Right hindlimb (tissue), 1 donor: ENCODE data around the gene CORO6.
A peak's percentile ranks its signal among the peaks of the same experiment; 100 is the strongest.
"Not testable (repeated sequence)": the region's sequence is repeated elsewhere in the genome, so short reads cannot be mapped to it uniquely, and the experiment has no call there.

Experiments
- DNase-seq: peaks from one replicate; pipeline ENCODE4 v3.0.0-alpha.2; 2018

CORO6 gene

DNA sequence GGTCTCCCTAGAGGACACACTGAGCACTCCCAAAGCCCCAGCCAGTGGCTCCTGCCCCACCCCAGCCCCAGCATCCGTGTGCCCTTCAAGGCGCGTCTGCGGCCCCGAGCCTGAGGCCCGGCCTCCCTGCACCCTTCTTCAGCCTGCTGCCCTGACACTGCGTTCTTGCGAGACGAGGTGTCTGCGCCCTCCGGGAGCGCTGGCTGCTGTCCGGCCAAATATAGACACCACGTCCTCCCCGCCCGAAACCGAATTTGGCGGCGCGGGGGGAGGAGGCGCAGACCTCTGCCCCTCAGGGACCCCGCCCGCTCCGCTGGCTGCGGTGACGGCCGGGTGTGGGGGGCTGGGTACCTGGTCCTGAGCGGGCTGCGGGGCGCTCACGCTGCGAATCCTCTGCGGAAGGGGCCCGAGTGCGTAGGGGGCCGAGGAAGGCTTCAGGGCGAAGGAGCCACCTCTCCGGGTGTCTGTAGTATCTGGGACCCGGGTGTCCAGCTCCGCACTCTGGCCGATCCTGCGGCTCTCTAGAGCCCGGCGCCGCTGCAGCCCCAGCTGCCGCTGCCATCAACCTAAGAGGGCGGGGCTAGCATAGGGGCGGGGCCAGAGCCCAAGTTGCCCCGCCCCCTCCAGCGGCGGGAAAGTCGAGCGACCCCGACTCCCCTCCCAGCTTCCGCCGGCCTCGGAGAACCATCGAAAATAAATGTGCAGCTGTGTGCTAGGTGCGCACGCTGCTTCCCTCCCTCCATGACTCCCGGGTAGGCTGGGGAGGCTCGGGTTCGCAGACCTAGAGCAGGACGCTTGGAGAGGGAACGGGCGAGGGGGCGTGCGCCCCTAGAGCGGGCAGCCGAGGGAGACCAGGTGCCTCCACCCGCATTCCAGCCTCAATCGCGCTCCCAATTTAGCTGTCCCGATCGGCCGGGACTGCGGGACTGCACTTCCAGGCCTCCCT, at the start of gene CORO6:
Gene CORO6, minus strand, starts transcription at position 576 of the 946 bp plus-strand sequence. CDS start 1,491 bp downstream, outside the sequence.
- peak; percentile 77 for DNase-seq

DNA sequence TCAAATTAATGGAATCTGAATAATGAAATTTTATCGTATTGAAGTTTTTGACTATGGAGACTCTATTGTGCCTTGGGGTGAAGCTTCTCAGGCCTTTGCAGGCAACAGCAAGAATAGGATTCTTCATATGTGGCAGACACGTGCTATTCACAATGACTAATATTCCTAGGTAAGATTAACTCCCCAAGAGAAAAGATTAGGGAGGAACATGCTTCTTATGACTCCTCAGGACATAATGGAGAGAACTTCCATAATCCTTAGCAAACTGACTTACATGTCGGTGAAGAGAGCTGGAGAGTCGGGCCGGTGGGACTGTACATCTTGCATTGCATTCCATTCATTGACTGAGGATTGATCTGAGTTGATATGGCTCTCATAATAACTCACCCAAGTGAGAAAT, 48.9 kb upstream of the CORO6 start:
- DNase-seq = no peak

GRCh38 chr17:29669266-29669665, 46.6 kb upstream of the CORO6 start:
- DNase-seq = no peak

DNA sequence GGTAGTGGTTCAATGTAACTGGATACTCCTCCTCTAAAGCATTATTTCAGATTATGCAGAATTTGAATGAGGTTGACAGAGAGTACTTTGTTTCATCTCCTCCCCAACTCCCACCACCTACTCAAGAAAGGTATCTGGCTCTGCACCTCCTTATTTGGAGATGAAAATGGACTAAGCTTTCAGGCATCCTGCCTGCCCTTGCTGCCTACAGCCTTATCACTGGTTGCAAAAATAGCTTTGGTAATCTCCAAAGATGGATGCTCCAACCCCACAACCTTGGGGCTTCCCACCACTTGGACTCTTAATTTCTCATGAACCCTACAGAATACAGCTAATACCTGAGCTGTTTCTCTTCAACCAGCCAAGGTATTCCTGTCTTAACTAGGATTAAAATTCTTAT, 45.3 kb upstream of the CORO6 start:
- DNase-seq = no peak

DNA sequence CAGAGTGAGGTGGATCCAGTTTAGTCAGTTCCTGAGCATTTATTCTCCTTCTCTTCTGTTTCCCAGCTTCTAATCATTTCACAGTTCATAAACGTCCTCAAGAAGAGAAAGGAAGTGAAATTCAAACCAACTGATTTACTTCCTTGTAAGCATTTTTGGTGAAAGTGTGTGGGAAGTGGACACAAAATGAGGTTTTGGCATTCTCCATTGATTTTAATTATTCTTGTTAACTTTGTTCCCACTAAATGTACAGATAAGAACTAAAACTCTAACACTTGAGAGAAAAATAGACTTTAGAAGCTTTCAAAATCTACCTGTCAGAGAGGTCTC, 42.7 kb upstream of the CORO6 start:
- DNase-seq = no peak

DNA sequence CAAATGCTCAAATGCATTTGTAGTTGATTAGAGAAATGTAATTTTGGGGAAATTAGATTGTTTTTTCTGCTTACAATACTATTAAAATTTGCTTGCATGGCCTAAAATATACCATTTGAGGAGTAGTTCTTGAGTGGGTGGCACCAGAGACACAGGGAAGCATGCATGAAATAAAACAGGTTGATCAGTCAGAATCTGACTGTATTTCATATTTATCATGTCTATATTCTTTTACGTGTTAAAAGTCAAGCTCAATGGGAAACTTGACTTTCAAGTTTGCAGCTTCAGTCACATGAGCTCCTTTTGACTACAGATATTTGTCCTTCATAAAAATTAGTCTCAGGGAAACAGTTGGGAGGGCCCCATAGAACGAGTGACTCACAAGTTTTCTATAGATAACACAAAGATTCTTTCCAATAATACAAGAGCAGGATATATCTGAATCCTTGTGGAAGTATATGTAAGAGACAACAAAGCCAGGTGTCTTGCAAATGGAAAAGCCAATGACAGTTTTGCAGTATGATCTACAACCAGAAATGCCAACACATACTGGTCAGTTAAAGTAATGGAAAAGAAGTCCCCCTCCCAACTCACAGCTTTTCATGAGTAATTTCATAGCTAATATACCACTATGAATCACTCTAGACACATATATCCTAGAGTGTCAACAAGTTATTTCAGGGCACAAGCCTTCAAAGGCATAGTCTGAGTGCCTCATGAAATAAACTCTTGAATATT, 42.2 kb upstream of the CORO6 start:
- DNase-seq = no peak

DNA sequence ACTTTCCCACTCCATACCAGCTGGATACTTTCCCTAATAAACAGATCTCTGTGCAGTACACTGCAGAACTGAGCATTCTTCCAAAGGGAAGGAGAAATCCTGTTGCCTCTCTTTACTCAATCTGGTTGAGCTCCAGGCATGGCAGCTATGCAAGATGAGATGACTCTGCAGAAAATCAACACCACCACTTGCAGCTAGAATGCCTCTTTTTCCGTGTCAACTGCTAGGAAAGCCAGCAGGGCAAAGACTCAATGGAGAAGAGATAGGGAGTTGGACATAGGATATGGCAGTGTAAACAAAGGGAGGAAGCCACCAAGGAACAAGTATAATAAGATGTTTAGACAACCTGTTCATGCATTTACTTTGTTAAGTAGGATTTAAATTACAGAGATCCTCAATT, 40.4 kb upstream of the CORO6 start:
- DNase-seq = no peak

- DNase-seq = no peak
These were observed 38.5 kb upstream of the CORO6 start for GRCh38 chr17:29661213-29661612.

- DNase-seq = no peak
These were observed 36.4 kb upstream of the CORO6 start for GRCh38 chr17:29659155-29659554.

DNA sequence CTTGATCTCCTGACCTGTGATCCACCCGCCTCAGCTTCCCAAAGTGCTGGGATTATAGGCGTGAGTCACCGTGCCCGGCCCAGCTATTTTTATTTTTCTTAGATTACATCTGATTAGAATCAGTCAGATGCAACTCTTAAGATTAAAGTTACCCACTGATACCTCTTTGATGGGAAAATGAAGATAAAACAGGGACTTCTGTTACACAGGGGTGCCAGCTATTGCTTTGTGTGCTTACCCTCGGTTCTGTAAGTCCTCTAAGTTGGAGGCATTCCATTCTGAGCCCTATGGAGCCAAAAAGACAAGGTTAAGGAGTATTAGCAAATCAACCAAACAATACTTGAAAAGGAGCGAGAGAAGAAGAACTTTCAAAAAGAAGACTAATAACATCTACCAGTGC, 32.6 kb upstream of the CORO6 start:
- no peak for DNase-seq

DNA sequence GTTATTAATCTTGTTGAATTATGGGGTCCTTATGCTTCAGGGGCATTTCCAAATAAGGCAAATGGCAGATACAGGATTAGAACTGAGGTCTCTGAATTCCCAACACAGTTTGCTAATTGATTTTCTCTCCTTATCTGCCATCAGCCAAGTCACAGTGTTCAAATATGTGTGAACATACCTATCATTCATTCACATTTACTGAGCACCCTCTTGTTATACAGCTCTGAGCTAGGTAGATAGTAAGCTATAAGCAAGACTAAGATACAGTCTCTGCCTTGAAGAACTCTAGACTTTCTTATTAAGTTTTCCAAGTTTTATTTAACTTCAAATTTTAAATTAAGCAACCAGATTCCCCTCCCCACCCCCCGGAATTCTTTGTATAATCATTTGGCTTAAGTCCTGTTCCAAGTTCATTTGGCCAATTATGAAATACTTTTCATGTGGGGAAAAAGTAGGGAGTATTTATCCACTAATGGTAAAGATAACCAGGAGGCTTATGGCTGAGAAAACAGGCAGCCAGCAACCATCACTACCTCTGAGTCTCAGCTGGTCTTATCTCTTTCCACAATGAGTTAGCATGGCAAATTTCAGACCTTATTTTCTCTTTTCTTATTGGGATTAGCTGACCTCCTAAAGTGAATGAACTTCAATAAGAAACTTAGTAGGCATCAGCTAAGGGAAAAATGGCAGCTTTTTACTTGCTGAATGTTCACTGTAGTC, 31.4 kb upstream of the CORO6 start:
- DNase-seq = no peak

DNA sequence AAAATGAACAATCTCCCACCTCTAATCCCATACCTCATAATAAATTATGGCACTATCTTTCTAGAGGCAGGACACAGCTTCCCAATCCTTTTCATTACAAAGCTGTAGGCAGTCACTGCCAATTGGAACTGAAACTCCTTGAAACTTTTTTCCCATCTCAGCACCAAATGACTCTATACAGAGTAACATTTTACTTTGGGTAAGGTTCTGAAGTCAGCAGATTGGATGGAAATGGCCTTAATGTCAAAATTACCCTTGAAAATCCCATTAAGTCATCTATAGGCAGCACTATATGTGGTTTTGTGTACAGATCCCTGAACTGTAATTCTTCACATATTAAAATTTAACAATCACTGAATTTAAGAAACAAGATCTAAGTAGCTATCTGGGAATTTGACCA, 30.3 kb upstream of the CORO6 start:
- no peak for DNase-seq

DNA sequence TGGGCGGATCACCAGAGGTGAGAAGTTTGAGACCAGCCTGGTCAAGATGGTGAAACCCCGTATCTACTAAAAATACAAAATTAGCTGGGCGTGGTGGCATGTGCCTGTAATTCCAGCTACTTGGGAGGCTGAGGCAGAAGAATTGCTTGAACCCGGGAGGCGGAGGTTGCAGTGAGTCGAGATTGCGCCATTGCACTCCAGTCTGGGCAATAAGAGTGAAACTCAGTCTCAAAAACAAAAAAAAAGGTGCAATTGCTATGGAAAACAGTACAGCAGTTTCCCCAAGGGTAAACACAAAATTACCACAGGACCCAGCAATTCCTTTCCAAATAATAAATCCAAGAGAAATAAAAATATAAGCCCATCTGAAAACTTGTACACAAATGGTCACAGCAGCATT, 29.2 kb upstream of the CORO6 start:
- not testable (repeated sequence) for DNase-seq

DNA sequence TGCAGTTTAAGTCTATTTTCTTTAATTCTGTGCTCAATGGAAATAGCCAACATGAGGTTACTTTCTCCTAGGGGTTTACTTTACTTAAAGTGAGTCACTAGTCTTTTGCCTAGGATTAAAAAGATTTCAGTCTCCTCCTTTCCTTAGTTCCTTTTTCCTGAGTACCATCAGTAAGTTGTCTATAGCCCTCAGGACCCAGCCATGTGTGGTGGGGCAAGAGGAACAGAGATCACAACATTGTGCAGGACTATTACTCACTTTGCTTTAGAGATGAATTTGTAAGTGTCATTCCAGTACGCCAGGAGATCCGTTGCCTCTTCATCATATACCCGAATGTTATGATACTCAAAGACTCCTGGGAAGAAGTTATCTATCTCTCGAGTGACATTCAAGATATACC, 27.7 kb upstream of the CORO6 start:
- no peak for DNase-seq

DNA sequence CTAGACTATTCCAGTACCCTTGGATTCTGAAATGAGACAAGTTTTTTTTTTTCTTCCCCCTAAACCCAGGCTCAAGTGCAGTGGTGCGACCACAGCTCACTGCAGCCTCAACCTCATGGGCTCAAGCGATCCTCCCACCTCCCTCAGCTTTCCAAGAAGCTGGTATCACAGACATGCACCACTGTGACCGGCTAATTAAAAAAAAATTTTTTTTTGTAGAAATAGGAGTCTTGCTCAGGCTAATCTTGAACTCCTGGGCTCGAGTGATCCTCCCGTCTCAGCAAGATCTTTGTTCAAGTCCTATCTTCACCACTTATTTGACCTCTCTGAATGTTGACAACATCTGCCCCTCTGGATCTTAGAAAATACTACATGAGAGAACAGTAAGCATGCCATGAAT, 26.6 kb upstream of the CORO6 start:
- DNase-seq = no peak

DNA sequence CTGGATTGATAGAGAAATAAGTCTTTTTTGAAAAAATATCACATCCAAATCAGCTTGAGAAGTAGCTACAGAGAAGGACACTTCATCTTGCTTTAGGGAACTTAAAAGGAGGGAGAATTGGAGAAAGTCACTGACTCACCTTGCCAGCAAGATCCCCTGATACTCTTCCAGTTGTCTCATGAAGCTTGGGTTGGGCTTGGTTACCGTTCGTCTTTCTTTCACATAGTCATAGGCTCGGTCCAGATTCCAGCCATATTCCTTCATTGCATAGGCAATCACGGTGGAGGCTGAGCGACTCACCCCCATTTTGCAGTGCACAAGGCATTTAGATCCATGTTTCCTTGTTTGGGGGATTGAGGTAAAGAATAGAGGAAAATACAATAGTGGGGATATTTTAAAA, 25.3 kb upstream of the CORO6 start:
- no peak for DNase-seq

GRCh38 chr17:29645515-29646051, 22.9 kb upstream of the CORO6 start:
- DNase-seq = peak; percentile 60

DNA sequence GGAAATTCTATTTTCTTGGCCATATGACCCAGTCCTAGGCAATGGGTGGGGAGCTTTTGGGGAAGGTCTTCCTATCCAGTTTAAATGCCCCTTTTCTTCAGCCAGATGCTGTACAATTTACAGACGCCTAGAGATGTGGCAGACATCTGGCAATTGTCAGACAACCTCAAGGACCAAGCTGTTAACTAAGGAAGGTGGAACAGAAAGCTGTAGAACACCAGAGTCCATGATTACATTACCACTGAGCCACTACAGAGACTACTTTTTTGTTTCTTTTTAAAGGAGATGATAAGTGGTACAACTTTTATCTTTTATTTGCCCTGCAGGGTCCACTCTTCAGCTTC, 21.1 kb upstream of the CORO6 start:
- DNase-seq = no peak

- DNase-seq = no peak
These were observed 19.5 kb upstream of the CORO6 start for GRCh38 chr17:29642171-29642611.

GRCh38 chr17:29640981-29641642, 18.4 kb upstream of the CORO6 start:
- DNase-seq = no peak

GRCh38 chr17:29640413-29640812, 17.7 kb upstream of the CORO6 start:
- DNase-seq = no peak

- DNase-seq = no peak
These were observed 11.2 kb upstream of the CORO6 start for GRCh38 chr17:29633886-29634285.
